Femur (tissue), 1 donor: ENCODE results near the gene FAM234B.

Experiments used
- DNase-seq: peaks from one replicate; pipeline ENCODE4 v3.0.0-alpha.2; 2017

The FAM234B gene

GRCh38 chr12:13093848-13094220 lies 49.7 kb downstream of the FAM234B start:
- DNase-seq: no peak

- no peak for DNase-seq
These were observed 50.2 kb downstream of the FAM234B start for GRCh38 chr12:13094367-13094766.

GRCh38 chr12:13095266-13095995 lies 51.2 kb downstream of the FAM234B start:
- DNase-seq: no peak

- peak; percentile 71 for DNase-seq
These were observed 53.4 kb downstream of the FAM234B start for GRCh38 chr12:13097491-13098011.

GRCh38 chr12:13099066-13099843 lies 55.1 kb downstream of the FAM234B start:
- DNase-seq: peak; percentile 70

GRCh38 chr12:13099844-13100604 lies 55.8 kb downstream of the FAM234B start:
- no peak for DNase-seq

GRCh38 chr12:13100605-13100881 lies 56.4 kb downstream of the FAM234B start:
- DNase-seq: no peak

- peak; percentile 95 for DNase-seq
These were observed 56.9 kb downstream of the FAM234B start for GRCh38 chr12:13100882-13101769.

GRCh38 chr12:13101821-13102375 lies 57.7 kb downstream of the FAM234B start:
- DNase-seq: no peak

- DNase-seq: no peak
These were observed 58.4 kb downstream of the FAM234B start for GRCh38 chr12:13102461-13103195.

- no peak for DNase-seq
These were observed 59.3 kb downstream of the FAM234B start, which contains the start of gene GSG1 for GRCh38 chr12:13103391-13104033. GSG1 (minus strand) TSS chr12:13103667; CDS start chr12:13103512, 155 bp downstream.

- no peak for DNase-seq
These were observed 60.2 kb downstream of the FAM234B start for GRCh38 chr12:13104409-13104808.

GRCh38 chr12:13105781-13106180 lies 61.6 kb downstream of the FAM234B start:
- no peak for DNase-seq

- no peak for DNase-seq
These were observed 62.5 kb downstream of the FAM234B start for GRCh38 chr12:13106666-13107065.

GRCh38 chr12:13112968-13113367 lies 68.8 kb downstream of the FAM234B start:
- DNase-seq: no peak

GRCh38 chr12:13114251-13115052 lies 70.3 kb downstream of the FAM234B start:
- DNase-seq: no peak

- peak; percentile 72 for DNase-seq
These were observed 72.1 kb downstream of the FAM234B start for GRCh38 chr12:13116259-13116658.

- DNase-seq: no peak
These were observed 72.8 kb downstream of the FAM234B start for GRCh38 chr12:13117029-13117428.

GRCh38 chr12:13119826-13120225 lies 75.6 kb downstream of the FAM234B start:
- DNase-seq: no peak

- DNase-seq: no peak
These were observed 76.2 kb downstream of the FAM234B start for GRCh38 chr12:13120413-13120812.
